ENCODE results near the gene EFCC1.

EFCC1 gene

DNA sequence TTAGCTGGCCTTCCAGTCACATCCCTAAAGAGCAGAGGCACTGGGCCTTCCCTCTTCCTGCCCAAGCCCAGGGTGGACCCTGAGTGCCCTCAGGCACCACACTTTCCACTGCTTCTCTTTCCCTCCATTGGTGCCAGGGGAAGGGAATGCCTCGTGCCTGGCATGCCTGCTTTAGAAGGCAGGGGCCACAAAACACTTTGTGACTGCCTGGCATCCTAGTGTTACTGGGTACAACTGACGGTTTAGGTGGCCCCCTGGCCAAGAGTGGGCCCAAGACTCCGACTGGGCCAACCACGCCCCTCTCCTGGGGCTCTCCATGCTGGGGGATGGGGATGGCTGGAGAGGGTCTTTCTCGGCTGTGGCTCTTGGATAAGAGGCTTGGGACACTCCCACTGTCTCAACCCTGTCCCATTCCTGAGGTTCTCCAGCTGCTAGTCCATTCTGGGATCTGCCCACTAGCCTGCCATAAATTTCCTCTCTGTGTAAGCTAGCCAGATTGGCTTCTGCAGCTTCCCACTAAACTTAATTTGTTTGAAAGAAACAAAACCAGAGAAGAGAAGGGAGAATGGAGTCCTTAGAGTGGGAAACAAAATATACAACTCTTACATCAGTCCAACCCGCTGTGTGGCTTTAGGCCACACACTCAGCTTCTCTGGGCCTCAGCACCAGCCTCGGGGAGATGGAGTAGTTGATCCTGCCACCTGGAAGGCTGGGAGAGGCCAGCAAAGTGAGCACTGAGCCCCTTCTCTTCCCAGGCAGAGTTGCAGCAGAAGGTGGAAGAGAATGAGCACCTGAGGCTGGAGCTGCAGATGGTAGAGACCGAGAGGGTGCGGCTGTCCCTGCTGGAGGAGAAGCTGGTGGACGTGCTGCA is 35.4 kb downstream of the EFCC1 start:
- H3K4me2 ChIP-seq (ENCODE audit: low read length): no peak overlapping the region

DNA sequence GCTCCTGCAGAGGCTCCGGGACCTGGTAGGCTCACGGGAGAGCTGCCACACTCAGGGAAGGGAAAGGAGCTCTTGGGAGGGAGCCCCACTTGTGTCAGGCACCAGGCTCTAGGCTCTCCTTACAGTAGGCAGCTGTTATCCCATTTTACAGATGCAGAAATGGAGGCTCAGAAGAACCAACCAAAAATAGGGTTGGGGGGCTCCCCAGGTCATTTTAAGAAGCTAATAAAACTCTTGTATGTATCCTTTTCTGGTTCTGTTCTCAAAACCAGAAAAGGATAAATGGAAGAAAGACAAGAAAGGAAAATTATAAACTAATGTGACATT is 36.0 kb downstream of the EFCC1 start:
- Histone ChIP-seq H3K9me2 (replicated peaks; ENCODE audit: control insufficient read depth, low read length) (no peaks in the 10 kb centered on the region), H3K9me3 (ENCODE audit: control insufficient read depth, insufficient read depth, low read length) (no peaks in the 10 kb centered on the region)
- no peak for TF ChIP-seq EZH2phosphoT487 (IDR thresholded peaks at IDR 0.05; ENCODE audit: borderline replicate concordance, low read length)
- TF ChIP-seq, protein P1, sequence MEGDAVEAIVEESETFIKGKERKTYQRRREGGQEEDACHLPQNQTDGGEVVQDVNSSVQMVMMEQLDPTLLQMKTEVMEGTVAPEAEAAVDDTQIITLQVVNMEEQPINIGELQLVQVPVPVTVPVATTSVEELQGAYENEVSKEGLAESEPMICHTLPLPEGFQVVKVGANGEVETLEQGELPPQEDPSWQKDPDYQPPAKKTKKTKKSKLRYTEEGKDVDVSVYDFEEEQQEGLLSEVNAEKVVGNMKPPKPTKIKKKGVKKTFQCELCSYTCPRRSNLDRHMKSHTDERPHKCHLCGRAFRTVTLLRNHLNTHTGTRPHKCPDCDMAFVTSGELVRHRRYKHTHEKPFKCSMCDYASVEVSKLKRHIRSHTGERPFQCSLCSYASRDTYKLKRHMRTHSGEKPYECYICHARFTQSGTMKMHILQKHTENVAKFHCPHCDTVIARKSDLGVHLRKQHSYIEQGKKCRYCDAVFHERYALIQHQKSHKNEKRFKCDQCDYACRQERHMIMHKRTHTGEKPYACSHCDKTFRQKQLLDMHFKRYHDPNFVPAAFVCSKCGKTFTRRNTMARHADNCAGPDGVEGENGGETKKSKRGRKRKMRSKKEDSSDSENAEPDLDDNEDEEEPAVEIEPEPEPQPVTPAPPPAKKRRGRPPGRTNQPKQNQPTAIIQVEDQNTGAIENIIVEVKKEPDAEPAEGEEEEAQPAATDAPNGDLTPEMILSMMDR (IDR thresholded peaks at IDR 0.05; ENCODE audit: low read depth, low read length, poor library complexity, severe bottlenecking): no peak

More for the DNA sequence above, 35.4 kb downstream of the EFCC1 start:
- H3K9me2 ChIP-seq (replicated peaks; ENCODE audit: control insufficient read depth, low read length): no peaks in the 10 kb centered on the region
- no peaks in the 10 kb centered on the region for H3K27me3 ChIP-seq (ENCODE audit: control insufficient read depth, low read length)
- H4K20me1 ChIP-seq (ENCODE audit: control insufficient read depth, insufficient read depth, low read depth, low read length): no peaks in the 10 kb centered on the region
- H3K4me1 ChIP-seq (ENCODE audit: control insufficient read depth, low read length): no peaks in the 10 kb centered on the region
- TF ChIP-seq, protein P1 (IDR thresholded peaks at IDR 0.05; ENCODE audit: low read depth, low read length, poor library complexity, severe bottlenecking): no peak
- no peak for TF ChIP-seq EZH2phosphoT487 (IDR thresholded peaks at IDR 0.05; ENCODE audit: borderline replicate concordance, low read length)
- no peaks in the 10 kb centered on the region for H3K79me2 ChIP-seq (ENCODE audit: control insufficient read depth, low read length)
- no peak overlapping the region for H3K27ac ChIP-seq (ENCODE audit: low read depth, low read length)
- no peak overlapping the region for H3K4me3 ChIP-seq (ENCODE audit: low read length)
- no peaks in the 10 kb centered on the region for H3K36me3 ChIP-seq (ENCODE audit: control insufficient read depth, low read length)
- no peaks in the 10 kb centered on the region for H3F3A ChIP-seq (ENCODE audit: control insufficient read depth, insufficient read depth)
- no peaks in the 10 kb centered on the region for H3K9me3 ChIP-seq (ENCODE audit: control insufficient read depth, insufficient read depth, low read length)

DNA sequence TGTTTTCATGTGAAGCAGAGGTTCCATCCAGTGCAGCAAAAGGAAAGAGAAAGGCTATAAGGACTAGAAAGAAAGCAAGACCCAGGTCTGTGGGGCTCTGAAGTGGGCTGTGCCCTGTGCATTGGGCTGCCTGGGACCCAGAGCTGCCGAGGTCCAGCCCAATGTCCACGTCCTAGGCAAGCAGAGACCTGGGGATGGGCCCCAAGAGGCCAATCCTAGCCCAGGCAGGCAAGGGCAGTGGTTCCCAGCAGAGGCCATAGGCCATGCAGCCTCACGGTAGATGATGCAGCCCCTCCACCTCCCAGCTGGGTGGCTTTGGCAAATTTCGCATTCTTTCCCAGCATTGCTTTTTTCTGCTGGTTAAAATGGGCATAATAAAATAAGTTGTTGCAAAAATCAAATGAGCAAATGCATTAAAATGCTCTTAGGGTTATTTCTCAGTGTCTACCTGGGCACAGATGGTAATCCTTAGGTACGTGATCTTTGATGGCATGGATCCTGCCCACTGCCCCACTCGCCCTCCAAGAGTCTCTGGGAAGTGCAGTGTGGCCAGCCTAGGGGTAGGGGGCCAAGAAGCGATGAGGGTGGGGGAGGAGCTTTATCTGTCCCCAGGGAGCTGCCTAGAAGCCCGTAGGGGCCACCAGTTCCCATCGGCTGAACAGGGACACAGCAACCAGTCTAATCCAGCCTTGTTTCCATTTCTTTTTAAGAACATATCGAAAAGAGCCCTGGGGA is 37.2 kb downstream of the EFCC1 start:
- no peaks in the 10 kb centered on the region for H3K79me2 ChIP-seq (ENCODE audit: control insufficient read depth, low read length)
- H4K20me1 ChIP-seq (ENCODE audit: control insufficient read depth, insufficient read depth, low read depth, low read length): no peaks in the 10 kb centered on the region
- no peaks in the 10 kb centered on the region for H3K9me3 ChIP-seq (ENCODE audit: control insufficient read depth, insufficient read depth, low read length)
- no peaks in the 10 kb centered on the region for H3K4me1 ChIP-seq (ENCODE audit: control insufficient read depth, low read length)
- H3K36me3 ChIP-seq (ENCODE audit: control insufficient read depth, low read length): no peaks in the 10 kb centered on the region
- no peaks in the 10 kb centered on the region for H3F3A ChIP-seq (ENCODE audit: control insufficient read depth, insufficient read depth)
- no peak overlapping the region for H3K27ac ChIP-seq (ENCODE audit: low read depth, low read length)
- H3K4me2 ChIP-seq (ENCODE audit: low read length): no peak overlapping the region
- H3K9me2 ChIP-seq (replicated peaks; ENCODE audit: control insufficient read depth, low read length): no peaks in the 10 kb centered on the region
- H3K27me3 ChIP-seq (ENCODE audit: control insufficient read depth, low read length): peaks cover 5% of the 10 kb centered on the region
- no peak overlapping the region for H3K4me3 ChIP-seq (ENCODE audit: low read length)
- TF ChIP-seq, protein P1 (IDR thresholded peaks at IDR 0.05; ENCODE audit: low read depth, low read length, poor library complexity, severe bottlenecking): no peak
- TF ChIP-seq EZH2phosphoT487 (IDR thresholded peaks at IDR 0.05; ENCODE audit: borderline replicate concordance, low read length): no peak

More for the DNA sequence above, 36.0 kb downstream of the EFCC1 start:
- Histone ChIP-seq H3K27me3 (ENCODE audit: control insufficient read depth, low read length) (peaks cover 3% of the 10 kb centered on the region), H3K4me3 (ENCODE audit: low read length) (no peak overlapping the region), H3K4me2 (ENCODE audit: low read length) (no peak overlapping the region), H3K36me3 (ENCODE audit: control insufficient read depth, low read length) (no peaks in the 10 kb centered on the region), H3K4me1 (ENCODE audit: control insufficient read depth, low read length) (no peaks in the 10 kb centered on the region), H3K79me2 (ENCODE audit: control insufficient read depth, low read length) (no peaks in the 10 kb centered on the region), H3F3A (ENCODE audit: control insufficient read depth, insufficient read depth) (no peaks in the 10 kb centered on the region), H4K20me1 (ENCODE audit: control insufficient read depth, insufficient read depth, low read depth, low read length) (no peaks in the 10 kb centered on the region), H3K27ac (ENCODE audit: low read depth, low read length) (no peak overlapping the region)
